ENCODE results near the gene NYAP1.
"Not testable (repeated sequence)": the region's sequence is repeated elsewhere in the genome, so short reads cannot be mapped to it uniquely, and the experiment has no call there.

Gene NYAP1

GRCh38 chr7:100483722-100484672, at the start of gene NYAP1:
Gene NYAP1 (plus strand): TSS chr7:100483927. CDS start chr7:100485312, 1,385 bp downstream.
- DNase-seq, result peak; percentile 87

- DNase-seq, result no peak
Measured at GRCh38 chr7:100434297-100435144, 49.2 kb upstream of the NYAP1 start.

GRCh38 chr7:100435401-100436304, 48.1 kb upstream of the NYAP1 start:
- peak; percentile 63 for DNase-seq

DNA sequence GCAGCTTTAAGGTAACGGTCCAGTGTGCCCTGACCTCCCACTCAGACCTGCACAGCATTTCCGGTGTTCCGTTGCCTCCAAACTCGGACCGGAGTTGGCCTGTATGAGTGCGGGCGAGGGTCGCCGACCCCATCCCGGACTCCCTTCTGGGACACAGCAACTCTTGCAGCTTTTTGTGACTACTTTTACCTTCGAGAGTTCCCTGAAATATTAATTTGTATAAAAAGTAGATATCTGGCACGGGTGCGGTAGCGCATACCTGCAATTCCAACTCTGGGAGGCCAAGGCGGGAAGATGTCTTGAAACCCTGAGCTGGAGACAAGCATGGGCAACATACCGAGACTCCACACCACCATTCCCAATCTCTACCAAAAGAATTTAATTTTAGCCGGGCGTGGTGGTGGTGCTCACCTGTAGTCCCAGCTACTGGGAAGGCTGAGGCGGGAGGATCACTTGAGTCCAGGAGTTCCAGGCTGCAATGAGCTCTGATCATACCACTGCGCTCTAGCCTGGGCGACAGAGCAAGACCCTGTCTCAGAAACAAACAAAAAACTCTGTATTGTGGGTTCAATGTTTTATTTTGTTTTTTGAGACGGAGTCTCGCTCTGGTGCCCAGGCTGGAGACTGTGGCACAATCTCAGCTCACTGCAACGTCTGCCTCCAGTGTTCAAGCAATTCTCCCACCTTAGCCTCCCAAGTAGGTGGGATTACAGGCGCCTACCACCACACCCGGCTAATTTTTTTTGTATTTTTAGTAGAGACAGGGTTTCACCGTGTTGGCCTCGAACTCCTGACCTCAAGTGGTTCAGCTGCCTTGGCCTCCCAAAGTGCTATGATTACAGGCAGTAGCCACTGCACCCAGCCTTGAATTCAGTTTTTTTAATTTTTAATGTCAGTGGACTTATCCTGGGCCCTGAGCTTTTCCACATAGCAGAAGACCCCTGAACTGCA, 46.3 kb upstream of the NYAP1 start:
- no peak for DNase-seq

DNA sequence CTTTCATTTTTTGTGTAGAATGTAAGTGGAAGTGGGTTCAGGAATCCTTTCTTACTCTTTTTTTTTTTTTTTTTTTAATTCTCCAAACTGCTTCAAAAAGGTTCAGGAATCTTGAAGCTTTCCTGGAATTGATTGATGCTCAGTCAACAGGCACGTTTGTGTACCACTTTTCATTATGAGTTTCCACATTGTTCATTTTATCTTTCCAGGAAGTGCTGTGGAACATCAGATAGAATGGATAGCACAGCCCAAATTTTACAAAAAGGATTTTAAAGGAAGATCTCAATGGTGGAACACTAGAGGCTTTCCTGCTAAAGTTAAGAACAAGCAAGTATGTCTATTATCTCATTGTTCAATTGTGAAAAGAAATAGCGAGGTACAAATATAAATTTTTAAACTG, 45.6 kb upstream of the NYAP1 start:
- DNase-seq, result no peak

DNA sequence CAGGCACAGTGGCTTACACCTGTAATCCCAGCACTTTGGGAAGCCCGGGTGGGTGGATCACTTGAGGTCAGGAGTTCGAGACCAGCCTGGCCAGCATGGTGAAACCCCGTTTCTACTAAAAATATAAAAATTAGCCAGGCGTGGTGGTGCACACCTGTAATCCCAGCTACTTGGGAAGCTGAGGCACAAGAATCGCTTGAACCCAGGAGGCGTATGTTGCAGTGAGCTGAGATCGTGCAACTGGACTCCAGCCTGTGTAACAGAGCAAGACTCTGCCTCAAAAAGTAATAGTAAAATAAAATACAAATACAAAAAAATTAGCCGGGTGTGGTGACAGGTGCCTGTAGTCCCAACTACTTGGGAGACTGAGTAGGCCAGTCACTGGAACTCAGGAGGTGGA, 45.0 kb upstream of the NYAP1 start:
- DNase-seq, result not testable (repeated sequence)

DNA sequence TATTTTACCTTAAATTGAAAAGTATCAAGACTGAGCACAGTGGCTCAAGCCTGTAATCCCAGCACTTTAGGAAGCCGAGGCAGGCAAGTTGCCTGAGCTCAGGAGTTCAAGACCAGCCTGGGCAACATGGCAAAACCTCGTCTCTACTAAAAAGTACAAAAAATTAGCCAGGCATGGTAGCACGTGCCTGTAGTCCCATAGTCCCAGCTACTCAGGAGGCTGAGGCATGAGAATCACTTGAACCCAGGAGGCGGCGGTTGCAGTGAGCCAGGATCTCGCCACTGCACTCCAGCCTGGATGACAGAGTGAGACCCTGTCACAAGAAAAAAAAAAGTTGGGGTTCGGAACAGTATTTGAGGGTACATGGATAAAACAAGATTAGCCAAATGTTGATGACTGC, 44.5 kb upstream of the NYAP1 start:
- not testable (repeated sequence) for DNase-seq

GRCh38 chr7:100441641-100442535, 41.8 kb upstream of the NYAP1 start:
- no peak for DNase-seq

GRCh38 chr7:100443096-100443840, 40.5 kb upstream of the NYAP1 start:
- DNase-seq, result no peak

- DNase-seq, result peak; percentile 72
Measured at GRCh38 chr7:100444311-100445278, 39.1 kb upstream of the NYAP1 start.

- DNase-seq, result no peak
Measured at GRCh38 chr7:100446040-100446439, 37.7 kb upstream of the NYAP1 start.

GRCh38 chr7:100447363-100447762, 36.4 kb upstream of the NYAP1 start:
- DNase-seq, result not testable (repeated sequence)

- DNase-seq, result no peak
Measured at GRCh38 chr7:100449190-100449795, 34.4 kb upstream of the NYAP1 start.

- no peak for DNase-seq
Measured at GRCh38 chr7:100452513-100452912, 31.2 kb upstream of the NYAP1 start.

- not testable (repeated sequence) for DNase-seq
Measured at GRCh38 chr7:100453854-100454253, 29.9 kb upstream of the NYAP1 start.

DNA sequence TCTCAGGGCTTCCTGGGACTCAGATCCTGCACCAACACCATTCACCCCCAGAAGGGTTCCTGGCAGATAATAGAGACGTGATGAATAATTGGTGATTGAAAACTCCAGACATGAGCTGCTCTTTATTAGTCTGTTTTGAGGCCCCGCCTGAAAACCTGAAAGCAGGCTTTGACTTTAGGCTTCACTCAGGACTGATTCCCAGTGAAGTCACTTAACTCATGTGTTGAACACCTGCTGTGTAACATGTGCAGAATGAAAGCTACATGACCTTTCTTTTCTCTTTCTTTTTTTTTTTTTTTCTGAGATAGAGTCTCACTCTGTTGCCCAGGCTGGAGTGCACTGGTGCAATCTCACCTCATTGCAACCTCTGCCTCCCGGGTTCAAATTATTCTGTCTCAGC, 28.5 kb upstream of the NYAP1 start:
- no peak for DNase-seq

GRCh38 chr7:100456562-100456961, 27.2 kb upstream of the NYAP1 start:
- DNase-seq, result no peak

DNA sequence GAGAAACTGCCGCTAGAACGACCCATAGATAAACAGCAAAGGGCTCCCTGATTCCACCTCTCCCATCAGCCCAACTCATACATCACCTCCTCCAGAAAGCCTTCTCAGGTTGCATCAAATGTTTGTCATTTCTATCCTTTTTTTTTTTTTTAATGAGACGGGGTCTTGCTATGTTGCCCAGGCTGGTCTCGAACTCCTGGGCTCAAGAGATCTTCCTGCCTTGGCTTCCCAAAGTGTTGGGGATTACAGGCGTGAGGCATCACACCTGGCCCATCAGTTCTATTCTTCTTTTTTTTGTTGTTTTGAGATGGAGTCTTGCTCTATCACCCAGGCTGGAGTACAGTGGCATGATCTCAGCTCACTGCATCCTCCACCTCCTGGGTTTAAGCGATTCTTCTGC, 26.7 kb upstream of the NYAP1 start:
- no peak for DNase-seq
